Measurements from ENCODE around the gene ATP2A3.

ATP2A3 gene

GRCh38 chr17:3896968-3897235 lies 67.3 kb downstream of the ATP2A3 start:
- Histone ChIP-seq H3K4me2 (ENCODE audit: low read depth, low read length, poor library complexity, severe bottlenecking) (no peak overlapping the region), H4K20me1 (ENCODE audit: insufficient read depth, low read length, poor library complexity, severe bottlenecking) (no peaks in the 10 kb centered on the region), H2AFZ (ENCODE audit: low read length) (no peak overlapping the region), H3F3A (ENCODE audit: low read depth) (no peaks in the 10 kb centered on the region), H3K9me3 (ENCODE audit: insufficient read depth, low read depth, low read length) (no peaks in the 10 kb centered on the region), H3K9ac (ENCODE audit: low read depth, low read length, poor library complexity, severe bottlenecking) (no peak overlapping the region), H3K36me3 (ENCODE audit: insufficient read depth, low read length) (peaks cover 5% of the 10 kb centered on the region; the same call in 1 of the 2 replicates), H3K27me3 (ENCODE audit: insufficient read depth, low read length, poor library complexity, severe bottlenecking) (no peaks in the 10 kb centered on the region), H3K79me2 (ENCODE audit: insufficient read depth, low read length) (no peaks in the 10 kb centered on the region), H3K9me2 (replicated peaks; ENCODE audit: low read depth, low read length) (no peaks in the 10 kb centered on the region), H3K4me1 (ENCODE audit: insufficient read depth, low read length, poor library complexity, severe bottlenecking) (peaks cover 7% of the 10 kb centered on the region), H3K4me3 (ENCODE audit: low read length, poor library complexity, severe bottlenecking) (no peak overlapping the region)
- TF ChIP-seq CTCF (conservative IDR thresholded peaks at IDR 0.05; ENCODE audit: low read length) (no peak), EZH2phosphoT487 (IDR thresholded peaks at IDR 0.05; ENCODE audit: borderline replicate concordance) (no peak)

GRCh38 chr17:3896108-3896967 lies 67.9 kb downstream of the ATP2A3 start:
- Histone ChIP-seq H3K79me2 (ENCODE audit: insufficient read depth, low read length) (no peaks in the 10 kb centered on the region), H3F3A (ENCODE audit: low read depth) (no peaks in the 10 kb centered on the region), H3K4me2 (ENCODE audit: low read depth, low read length, poor library complexity, severe bottlenecking) (no peak overlapping the region), H3K9me2 (replicated peaks; ENCODE audit: low read depth, low read length) (no peaks in the 10 kb centered on the region), H3K9me3 (ENCODE audit: insufficient read depth, low read depth, low read length) (no peaks in the 10 kb centered on the region), H3K4me1 (ENCODE audit: insufficient read depth, low read length, poor library complexity, severe bottlenecking) (peaks cover 7% of the 10 kb centered on the region), H3K27me3 (ENCODE audit: insufficient read depth, low read length, poor library complexity, severe bottlenecking) (no peaks in the 10 kb centered on the region), H3K4me3 (ENCODE audit: low read length, poor library complexity, severe bottlenecking) (no peak overlapping the region), H4K20me1 (ENCODE audit: insufficient read depth, low read length, poor library complexity, severe bottlenecking) (no peaks in the 10 kb centered on the region), H2AFZ (ENCODE audit: low read length) (no peak overlapping the region), H3K9ac (ENCODE audit: low read depth, low read length, poor library complexity, severe bottlenecking) (no peak overlapping the region), H3K36me3 (ENCODE audit: insufficient read depth, low read length) (peaks cover 5% of the 10 kb centered on the region; the same call in 1 of the 2 replicates)
- TF ChIP-seq EZH2phosphoT487 (IDR thresholded peaks at IDR 0.05; ENCODE audit: borderline replicate concordance) = no peak
- no peak for TF ChIP-seq CTCF (conservative IDR thresholded peaks at IDR 0.05; ENCODE audit: low read length)

GRCh38 chr17:3895354-3895753 lies 68.9 kb downstream of the ATP2A3 start:
- H3K9me3 ChIP-seq (ENCODE audit: insufficient read depth, low read depth, low read length) = no peaks in the 10 kb centered on the region
- H3K9me2 ChIP-seq (replicated peaks; ENCODE audit: low read depth, low read length) = no peaks in the 10 kb centered on the region
- H3F3A ChIP-seq (ENCODE audit: low read depth) = no peaks in the 10 kb centered on the region
- H3K27me3 ChIP-seq (ENCODE audit: insufficient read depth, low read length, poor library complexity, severe bottlenecking) = no peaks in the 10 kb centered on the region
- TF ChIP-seq CTCF (conservative IDR thresholded peaks at IDR 0.05; ENCODE audit: low read length) = no peak
- TF ChIP-seq EZH2phosphoT487 (IDR thresholded peaks at IDR 0.05; ENCODE audit: borderline replicate concordance) = no peak
- H3K9ac ChIP-seq (ENCODE audit: low read depth, low read length, poor library complexity, severe bottlenecking) = no peak overlapping the region
- no peak overlapping the region for H3K4me2 ChIP-seq (ENCODE audit: low read depth, low read length, poor library complexity, severe bottlenecking)
- peaks cover 5% of the 10 kb centered on the region; the same call in 1 of the 2 replicates for H3K36me3 ChIP-seq (ENCODE audit: insufficient read depth, low read length)
- H2AFZ ChIP-seq (ENCODE audit: low read length) = no peak overlapping the region
- no peak overlapping the region for H3K4me3 ChIP-seq (ENCODE audit: low read length, poor library complexity, severe bottlenecking)
- H4K20me1 ChIP-seq (ENCODE audit: insufficient read depth, low read length, poor library complexity, severe bottlenecking) = no peaks in the 10 kb centered on the region
- no peaks in the 10 kb centered on the region for H3K79me2 ChIP-seq (ENCODE audit: insufficient read depth, low read length)
- peaks cover 7% of the 10 kb centered on the region for H3K4me1 ChIP-seq (ENCODE audit: insufficient read depth, low read length, poor library complexity, severe bottlenecking)
